ENCODE data around the gene RALGPS1. TPM values are rescaled to one million over a fixed set of nuclear protein-coding genes. Genes with fewer than 3 reads are reported as not detected.

Gene RALGPS1
- total and polyA plus RNA-seq, 2 donors (not counting 1 experiment from before 2014, with no cell fraction given): 19.7 to 39.9 TPM

DNA sequence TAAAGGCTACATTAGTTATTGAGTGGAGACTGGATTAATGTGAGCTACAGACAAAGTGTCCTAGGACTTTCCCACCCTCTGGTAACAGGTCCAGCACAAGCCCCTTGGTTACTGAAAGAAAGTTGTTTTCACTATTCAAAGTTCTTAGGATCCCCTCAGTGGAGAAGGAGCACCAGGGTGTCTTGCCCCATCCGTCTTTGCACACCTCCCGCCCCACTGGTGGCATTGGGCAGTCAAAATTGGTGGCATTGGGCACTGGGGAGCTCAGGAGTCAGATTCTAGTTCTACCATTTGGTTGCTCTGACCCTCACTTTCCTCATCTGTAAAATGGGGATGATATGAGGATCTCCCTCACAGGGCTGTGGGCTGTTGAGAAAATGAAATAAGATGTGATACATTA is 210.2 kb downstream of the RALGPS1 start:
- H3K27me3 ChIP-seq (replicated peaks in 1 of 4; ENCODE audit: control extremely low read depth in 1 of 4, control insufficient read depth in 3 of 4, insufficient read depth in 4 of 4, low read length in 3 of 4): peaks cover 0 to 14% (median 5%) of the 10 kb centered on the region in 4 experiments
- CTCF ChIA-PET: no interaction called here
- no peaks in the 10 kb centered on the region for H3K79me2 ChIP-seq (ENCODE audit: control insufficient read depth, insufficient read depth, low read length)
- no peak overlapping the region for H2AFZ ChIP-seq (ENCODE audit: insufficient read depth, low read depth, low read length, poor library complexity, severe bottlenecking)
- H3K4me1 ChIP-seq (ENCODE audit: control insufficient read depth in 2 of 2, insufficient read depth in 2 of 2, low read length in 2 of 2): peaks cover 19% of the 10 kb centered on the region in 2 donors
- POLR2A ChIA-PET: no interaction called here
- Mint-ChIP-seq H3K4me3 (no peak overlapping the region), H3K9me3 (ENCODE audit: insufficient read depth) (no peaks in the 10 kb centered on the region), H3K27ac (no peak overlapping the region), H3K27me3 (peaks cover 22% of the 10 kb centered on the region), H3K4me1 (peaks cover 25% of the 10 kb centered on the region)
- intact Hi-C loops (cut with micrococcal nuclease): no loop called here
- no peak overlapping the region for H3K4me2 ChIP-seq (replicated peaks; ENCODE audit: low read depth, low read length, poor library complexity, severe bottlenecking)
- no peak for TF ChIP-seq EZH2 (IDR thresholded peaks at IDR 0.05; ENCODE audit: borderline replicate concordance, insufficient read depth, low read depth, low read length, poor library complexity, severe bottlenecking)
- TF ChIP-seq, protein P1, sequence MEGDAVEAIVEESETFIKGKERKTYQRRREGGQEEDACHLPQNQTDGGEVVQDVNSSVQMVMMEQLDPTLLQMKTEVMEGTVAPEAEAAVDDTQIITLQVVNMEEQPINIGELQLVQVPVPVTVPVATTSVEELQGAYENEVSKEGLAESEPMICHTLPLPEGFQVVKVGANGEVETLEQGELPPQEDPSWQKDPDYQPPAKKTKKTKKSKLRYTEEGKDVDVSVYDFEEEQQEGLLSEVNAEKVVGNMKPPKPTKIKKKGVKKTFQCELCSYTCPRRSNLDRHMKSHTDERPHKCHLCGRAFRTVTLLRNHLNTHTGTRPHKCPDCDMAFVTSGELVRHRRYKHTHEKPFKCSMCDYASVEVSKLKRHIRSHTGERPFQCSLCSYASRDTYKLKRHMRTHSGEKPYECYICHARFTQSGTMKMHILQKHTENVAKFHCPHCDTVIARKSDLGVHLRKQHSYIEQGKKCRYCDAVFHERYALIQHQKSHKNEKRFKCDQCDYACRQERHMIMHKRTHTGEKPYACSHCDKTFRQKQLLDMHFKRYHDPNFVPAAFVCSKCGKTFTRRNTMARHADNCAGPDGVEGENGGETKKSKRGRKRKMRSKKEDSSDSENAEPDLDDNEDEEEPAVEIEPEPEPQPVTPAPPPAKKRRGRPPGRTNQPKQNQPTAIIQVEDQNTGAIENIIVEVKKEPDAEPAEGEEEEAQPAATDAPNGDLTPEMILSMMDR (IDR thresholded peaks at IDR 0.05): no peak
- no peaks in the 10 kb centered on the region for H3K9me3 ChIP-seq (ENCODE audit: control extremely low read depth in 1 of 3, control insufficient read depth in 2 of 3, insufficient read depth in 1 of 3, low read length in 2 of 3)
- H3K4me3 ChIP-seq (ENCODE audit: control extremely low read depth in 1 of 5, extremely low read depth in 1 of 5, insufficient read depth in 1 of 5, low read depth in 2 of 5, low read length in 4 of 5): no peak overlapping the region
- no peak for ATAC-seq (ENCODE audit: low read depth)
- no peaks in the 10 kb centered on the region for H3K36me3 ChIP-seq (replicated peaks in 1 of 2; ENCODE audit: control extremely low read depth in 1 of 2, control insufficient read depth in 1 of 2, extremely low read depth in 1 of 2, insufficient read depth in 2 of 2, low read length in 1 of 2)
- no peak overlapping the region for H3K9ac ChIP-seq (ENCODE audit: low read length)
- no peaks in the 10 kb centered on the region for H4K20me1 ChIP-seq (ENCODE audit: control insufficient read depth, insufficient read depth, low read length, poor library complexity, severe bottlenecking)
- DNase-seq: no peak
- H3K27ac ChIP-seq (ENCODE audit: low read length in 2 of 2): no peak overlapping the region
- WGBS (ENCODE audit: insufficient coverage): 100% methylated on average over 2 of the region's 2 CpGs

DNA sequence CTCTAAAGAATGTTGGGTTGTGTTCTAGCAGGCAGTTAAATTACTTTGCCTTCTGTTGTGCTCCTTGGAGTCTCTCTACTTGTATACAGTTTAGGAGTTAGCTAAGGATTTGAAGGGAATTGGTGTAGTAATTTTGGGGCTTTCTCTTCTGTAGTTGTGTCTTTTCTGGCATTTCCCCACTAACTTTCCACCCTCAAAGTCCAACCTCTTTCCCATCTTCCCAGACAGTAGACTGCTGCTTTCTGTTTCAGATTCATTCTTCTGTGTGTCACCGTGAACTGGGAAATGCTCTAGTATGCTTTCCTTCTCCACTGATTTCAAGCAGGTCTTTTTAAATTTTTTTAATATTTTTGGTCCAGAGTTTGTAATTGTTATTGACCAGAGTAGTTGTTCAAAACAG is 212.4 kb downstream of the RALGPS1 start:
- POLR2A ChIA-PET: no interaction called here
- no peak overlapping the region for H3K4me3 Mint-ChIP-seq
- no peak overlapping the region for H2AFZ ChIP-seq (ENCODE audit: insufficient read depth, low read depth, low read length, poor library complexity, severe bottlenecking)

More for the DNA sequence above, 212.4 kb downstream of the RALGPS1 start:
- DNase-seq (no peak), ATAC-seq (ENCODE audit: low read depth) (no peak)
- Mint-ChIP-seq H3K4me1 (peaks cover 17% of the 10 kb centered on the region), H3K27ac (no peak overlapping the region), H3K27me3 (peaks cover 16% of the 10 kb centered on the region), H3K9me3 (ENCODE audit: insufficient read depth) (no peaks in the 10 kb centered on the region)
- WGBS (ENCODE audit: insufficient coverage): no CpG with 5 or more reads among the region's 1 CpG
- no peaks in the 10 kb centered on the region for H3K36me3 ChIP-seq (replicated peaks in 1 of 2; ENCODE audit: control extremely low read depth in 1 of 2, control insufficient read depth in 1 of 2, extremely low read depth in 1 of 2, insufficient read depth in 2 of 2, low read length in 1 of 2)
- H4K20me1 ChIP-seq (ENCODE audit: control insufficient read depth, insufficient read depth, low read length, poor library complexity, severe bottlenecking): no peaks in the 10 kb centered on the region
- no peaks in the 10 kb centered on the region for H3K79me2 ChIP-seq (ENCODE audit: control insufficient read depth, insufficient read depth, low read length)
- H3K9ac ChIP-seq (ENCODE audit: low read length): no peak overlapping the region
- H3K4me3 ChIP-seq (ENCODE audit: control extremely low read depth in 1 of 5, extremely low read depth in 1 of 5, insufficient read depth in 1 of 5, low read depth in 2 of 5, low read length in 4 of 5): no peak overlapping the region
- intact Hi-C loops (cut with micrococcal nuclease): no loop called here
- TF ChIP-seq, protein P1 (IDR thresholded peaks at IDR 0.05): no peak
- no peak for TF ChIP-seq EZH2 (IDR thresholded peaks at IDR 0.05; ENCODE audit: borderline replicate concordance, insufficient read depth, low read depth, low read length, poor library complexity, severe bottlenecking)
- CTCF ChIA-PET: no interaction called here
- H3K27me3 ChIP-seq (replicated peaks in 1 of 4; ENCODE audit: control extremely low read depth in 1 of 4, control insufficient read depth in 3 of 4, insufficient read depth in 4 of 4, low read length in 3 of 4): peaks cover 0 to 10% (median 3%) of the 10 kb centered on the region in 4 experiments
- H3K9me3 ChIP-seq (ENCODE audit: control extremely low read depth in 1 of 3, control insufficient read depth in 2 of 3, insufficient read depth in 1 of 3, low read length in 2 of 3): no peaks in the 10 kb centered on the region
- H3K27ac ChIP-seq (ENCODE audit: low read length in 2 of 2): no peak overlapping the region
- H3K4me2 ChIP-seq (replicated peaks; ENCODE audit: low read depth, low read length, poor library complexity, severe bottlenecking): no peak overlapping the region
- H3K4me1 ChIP-seq (ENCODE audit: control insufficient read depth in 2 of 2, insufficient read depth in 2 of 2, low read length in 2 of 2): peaks cover 15 to 17% of the 10 kb centered on the region in 2 donors

All from B cell (primary cell).